Lower leg skin (tissue), 3 donors: ENCODE results near the gene GIGYF2.

Experiments
- POLR2A ChIP-seq, 2 donors: fragments of 450-650 bp; IDR thresholded peaks; one replicate each; pipeline ENCODE4 v1.6.1; 2016 to 2017; ENCODE audit warnings: antibody characterized with exemption in 2 of 2, mild to moderate bottlenecking in 1 of 2, moderate library complexity in 1 of 2
- TF ChIP-seq, protein P1 (sequence below), 3 donors: fragments of 450-650 bp; IDR thresholded peaks; one replicate each; pipeline ENCODE4 v1.5.1; 2016; ENCODE audit warnings: antibody characterized with exemption in 3 of 3, mild to moderate bottlenecking in 3 of 3, moderate library complexity in 2 of 3

GRCh38 chr2:232876161-232876977 lies 179.2 kb downstream of the GIGYF2 start:
- no peak for TF ChIP-seq POLR2A (IDR thresholded peaks at IDR 0.05)
- TF ChIP-seq, protein P1, sequence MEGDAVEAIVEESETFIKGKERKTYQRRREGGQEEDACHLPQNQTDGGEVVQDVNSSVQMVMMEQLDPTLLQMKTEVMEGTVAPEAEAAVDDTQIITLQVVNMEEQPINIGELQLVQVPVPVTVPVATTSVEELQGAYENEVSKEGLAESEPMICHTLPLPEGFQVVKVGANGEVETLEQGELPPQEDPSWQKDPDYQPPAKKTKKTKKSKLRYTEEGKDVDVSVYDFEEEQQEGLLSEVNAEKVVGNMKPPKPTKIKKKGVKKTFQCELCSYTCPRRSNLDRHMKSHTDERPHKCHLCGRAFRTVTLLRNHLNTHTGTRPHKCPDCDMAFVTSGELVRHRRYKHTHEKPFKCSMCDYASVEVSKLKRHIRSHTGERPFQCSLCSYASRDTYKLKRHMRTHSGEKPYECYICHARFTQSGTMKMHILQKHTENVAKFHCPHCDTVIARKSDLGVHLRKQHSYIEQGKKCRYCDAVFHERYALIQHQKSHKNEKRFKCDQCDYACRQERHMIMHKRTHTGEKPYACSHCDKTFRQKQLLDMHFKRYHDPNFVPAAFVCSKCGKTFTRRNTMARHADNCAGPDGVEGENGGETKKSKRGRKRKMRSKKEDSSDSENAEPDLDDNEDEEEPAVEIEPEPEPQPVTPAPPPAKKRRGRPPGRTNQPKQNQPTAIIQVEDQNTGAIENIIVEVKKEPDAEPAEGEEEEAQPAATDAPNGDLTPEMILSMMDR (IDR thresholded peaks at IDR 0.05), result no peak
